Mucosa of descending colon (tissue), 3 donors: Measurements from ENCODE around the gene CD248. TPM values are rescaled to one million over a fixed set of nuclear protein-coding genes. Genes with fewer than 3 reads are reported as not detected.

ENCODE experiments used
- ATAC-seq: fragments of 200-7000 bp; cut with Tn5 transposase; one replicate; pipeline ENCODE4 v1.9.1; 2020; ENCODE audit warnings: mild to moderate bottlenecking, moderate library complexity
- DNase-seq, 3 donors: peaks; one replicate each; pipeline ENCODE4 v3.0.0-alpha.2; 2020
- H3K36me3 ChIP-seq: fragments of 200-600 bp; one replicate; pipeline ENCODE4 v1.8.0; 2021; ENCODE audit warnings: low read depth, mild to moderate bottlenecking
- H3K4me1 ChIP-seq: fragments of 200-600 bp; one replicate; pipeline ENCODE4 v1.8.0; 2021; ENCODE audit warnings: low read depth, mild to moderate bottlenecking
- H3K4me3 ChIP-seq: fragments of 200-600 bp; one replicate; pipeline ENCODE4 v1.8.0; 2021; ENCODE audit warnings: mild to moderate bottlenecking
- H3K9me3 ChIP-seq: fragments of 200-600 bp; one replicate; pipeline ENCODE4 v1.8.0; 2021; ENCODE audit warnings: mild to moderate bottlenecking
- intact Hi-C, 2 donors: fragments of 100-400 bp; cut with DNase I in 1 of 2; cut with micrococcal nuclease in 1 of 2; formaldehyde crosslinking; loops; one replicate each; pipeline versions ENCODE4 v1.11.0 to v1.11.1; 2022; cut with DNase I, micrococcal nuclease
- total RNA-seq, 3 donors: library from RNA; stranded (reverse); fragmentation: NEBNext Ultra II Directional in 2 of 3; extraction: Animal tissue kit (Norgen Biotek cat#: 25700) in 2 of 3; gene quantifications; one replicate each; pipeline versions ENCODE4 v1.2.1 to v1.2.4, GENCODE V29; 2021 to 2023
- TF ChIP-seq, protein P1 (sequence below): fragments of 200-600 bp; IDR thresholded peaks from one replicate; pipeline ENCODE4 v1.8.0; 2022; ENCODE audit warnings: antibody characterized with exemption, mild to moderate bottlenecking
- donor health status: DM: no; HTN: no; CAD: no; lungs with moderate emphysema.
- donor health status: DM: no; HTN: no; CAD: no.
- donor health status: DM: no; HTN: yes; CAD: no.

CD248 gene
- total RNA-seq, 3 donors from 2014 or later: 4.5 to 37.7 (median 28.5) TPM

DNA sequence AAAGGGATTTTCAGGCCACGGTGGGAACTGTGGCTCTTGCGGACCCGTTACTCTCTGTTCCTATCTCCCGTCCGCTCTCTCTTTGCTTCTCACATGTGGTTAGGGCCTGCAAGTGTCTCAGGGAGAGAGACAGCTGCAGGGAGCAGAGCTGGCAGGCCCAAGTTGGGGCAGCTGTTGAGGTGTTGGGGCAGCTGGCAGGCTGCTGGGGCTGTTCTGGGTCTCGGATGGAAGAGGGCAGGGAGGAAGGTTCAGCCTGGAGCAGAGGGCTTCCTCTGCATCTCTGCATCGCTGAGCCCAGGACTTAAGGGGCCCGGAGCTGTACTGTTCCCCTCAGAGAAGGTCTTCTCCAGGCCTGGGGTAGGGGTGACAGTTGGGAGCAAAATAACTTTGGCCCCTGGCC is 41.4 kb downstream of the CD248 start:
- Histone ChIP-seq H3K4me3 (no peak overlapping the region), H3K9me3 (no peaks in the 10 kb centered on the region), H3K4me1 (peaks cover 4% of the 10 kb centered on the region), H3K36me3 (no peaks in the 10 kb centered on the region)
- no peak for DNase-seq
- TF ChIP-seq, protein P1, sequence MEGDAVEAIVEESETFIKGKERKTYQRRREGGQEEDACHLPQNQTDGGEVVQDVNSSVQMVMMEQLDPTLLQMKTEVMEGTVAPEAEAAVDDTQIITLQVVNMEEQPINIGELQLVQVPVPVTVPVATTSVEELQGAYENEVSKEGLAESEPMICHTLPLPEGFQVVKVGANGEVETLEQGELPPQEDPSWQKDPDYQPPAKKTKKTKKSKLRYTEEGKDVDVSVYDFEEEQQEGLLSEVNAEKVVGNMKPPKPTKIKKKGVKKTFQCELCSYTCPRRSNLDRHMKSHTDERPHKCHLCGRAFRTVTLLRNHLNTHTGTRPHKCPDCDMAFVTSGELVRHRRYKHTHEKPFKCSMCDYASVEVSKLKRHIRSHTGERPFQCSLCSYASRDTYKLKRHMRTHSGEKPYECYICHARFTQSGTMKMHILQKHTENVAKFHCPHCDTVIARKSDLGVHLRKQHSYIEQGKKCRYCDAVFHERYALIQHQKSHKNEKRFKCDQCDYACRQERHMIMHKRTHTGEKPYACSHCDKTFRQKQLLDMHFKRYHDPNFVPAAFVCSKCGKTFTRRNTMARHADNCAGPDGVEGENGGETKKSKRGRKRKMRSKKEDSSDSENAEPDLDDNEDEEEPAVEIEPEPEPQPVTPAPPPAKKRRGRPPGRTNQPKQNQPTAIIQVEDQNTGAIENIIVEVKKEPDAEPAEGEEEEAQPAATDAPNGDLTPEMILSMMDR: no peak
- intact Hi-C loops: no loop called here
- ATAC-seq: no peak

DNA sequence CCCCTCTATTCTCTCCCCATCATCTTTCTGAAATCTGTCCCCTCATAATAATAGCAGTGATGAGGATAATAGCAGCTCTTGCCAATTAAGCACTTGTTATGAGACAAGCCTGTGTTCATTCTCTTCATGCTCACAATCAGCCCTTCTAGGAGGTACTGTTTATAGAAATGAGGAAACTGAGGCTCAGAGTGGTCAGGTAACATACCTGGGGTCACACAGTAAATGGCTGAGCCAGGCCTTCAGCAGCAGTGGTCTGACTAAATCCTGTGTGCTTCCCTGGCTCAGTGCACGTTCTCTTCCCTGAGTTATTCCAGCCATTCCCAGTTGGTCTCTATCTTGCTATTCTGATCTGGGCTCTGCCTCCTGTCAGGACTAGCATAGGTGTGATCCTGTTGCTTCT is 42.6 kb downstream of the CD248 start:
- Histone ChIP-seq H3K36me3 (no peaks in the 10 kb centered on the region), H3K4me3 (no peak overlapping the region), H3K9me3 (no peaks in the 10 kb centered on the region), H3K4me1 (peaks cover 12% of the 10 kb centered on the region)
- DNase-seq: no peak
- intact Hi-C loops: no loop called here
- ATAC-seq: no peak
- TF ChIP-seq, protein P1: no peak

DNA sequence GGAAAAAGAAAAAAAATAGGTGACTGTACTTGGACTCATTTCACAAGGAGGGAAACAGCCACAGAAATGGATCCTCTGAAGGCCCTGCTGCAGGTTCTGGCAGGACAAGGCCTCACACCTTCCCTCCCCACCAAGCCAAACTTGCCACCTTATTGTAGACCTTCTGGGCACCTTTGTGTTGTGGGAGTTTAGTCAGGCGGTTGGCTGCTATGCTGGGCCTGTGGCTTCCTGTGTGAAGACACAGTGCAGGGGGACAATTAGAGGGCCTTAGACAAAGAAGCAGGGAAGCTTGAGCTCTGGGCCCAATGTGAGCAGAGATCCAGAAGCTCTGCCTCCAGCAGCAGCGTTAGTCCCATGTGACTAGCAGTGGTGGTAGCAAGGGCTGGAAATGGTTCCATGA is 44.2 kb downstream of the CD248 start:
- ATAC-seq (no peak), DNase-seq (no peak)
- intact Hi-C loops: no loop called here
- H3K36me3 ChIP-seq: peaks cover 3% of the 10 kb centered on the region
- peaks cover 10% of the 10 kb centered on the region for H3K4me1 ChIP-seq
- TF ChIP-seq, protein P1: no peak
- no peaks in the 10 kb centered on the region for H3K9me3 ChIP-seq
- no peak overlapping the region for H3K4me3 ChIP-seq

DNA sequence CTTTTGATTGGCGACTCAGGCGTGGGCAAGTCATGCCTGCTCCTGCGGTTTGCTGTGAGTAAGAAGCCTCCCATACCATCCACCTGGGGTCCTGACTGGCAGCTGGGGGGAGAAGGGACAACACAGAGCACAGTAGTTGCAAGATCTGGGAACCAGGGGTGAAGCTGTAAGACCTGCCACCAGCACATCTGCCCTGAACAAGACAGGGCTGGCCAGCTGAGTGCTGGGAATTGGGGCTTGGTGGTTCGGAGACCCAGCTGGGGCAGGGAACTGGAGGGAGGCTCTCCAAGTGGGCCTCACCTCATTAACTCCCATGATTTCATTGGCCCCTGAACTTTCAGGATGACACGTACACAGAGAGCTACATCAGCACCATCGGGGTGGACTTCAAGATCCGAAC is 45.0 kb downstream of the CD248 start:
- intact Hi-C loops: no loop called here
- peaks cover 12% of the 10 kb centered on the region for H3K4me1 ChIP-seq
- no peaks in the 10 kb centered on the region for H3K9me3 ChIP-seq
- no peak overlapping the region for H3K4me3 ChIP-seq
- peaks cover 3% of the 10 kb centered on the region for H3K36me3 ChIP-seq
- TF ChIP-seq, protein P1: no peak
- no peak for ATAC-seq
- DNase-seq: no peak

DNA sequence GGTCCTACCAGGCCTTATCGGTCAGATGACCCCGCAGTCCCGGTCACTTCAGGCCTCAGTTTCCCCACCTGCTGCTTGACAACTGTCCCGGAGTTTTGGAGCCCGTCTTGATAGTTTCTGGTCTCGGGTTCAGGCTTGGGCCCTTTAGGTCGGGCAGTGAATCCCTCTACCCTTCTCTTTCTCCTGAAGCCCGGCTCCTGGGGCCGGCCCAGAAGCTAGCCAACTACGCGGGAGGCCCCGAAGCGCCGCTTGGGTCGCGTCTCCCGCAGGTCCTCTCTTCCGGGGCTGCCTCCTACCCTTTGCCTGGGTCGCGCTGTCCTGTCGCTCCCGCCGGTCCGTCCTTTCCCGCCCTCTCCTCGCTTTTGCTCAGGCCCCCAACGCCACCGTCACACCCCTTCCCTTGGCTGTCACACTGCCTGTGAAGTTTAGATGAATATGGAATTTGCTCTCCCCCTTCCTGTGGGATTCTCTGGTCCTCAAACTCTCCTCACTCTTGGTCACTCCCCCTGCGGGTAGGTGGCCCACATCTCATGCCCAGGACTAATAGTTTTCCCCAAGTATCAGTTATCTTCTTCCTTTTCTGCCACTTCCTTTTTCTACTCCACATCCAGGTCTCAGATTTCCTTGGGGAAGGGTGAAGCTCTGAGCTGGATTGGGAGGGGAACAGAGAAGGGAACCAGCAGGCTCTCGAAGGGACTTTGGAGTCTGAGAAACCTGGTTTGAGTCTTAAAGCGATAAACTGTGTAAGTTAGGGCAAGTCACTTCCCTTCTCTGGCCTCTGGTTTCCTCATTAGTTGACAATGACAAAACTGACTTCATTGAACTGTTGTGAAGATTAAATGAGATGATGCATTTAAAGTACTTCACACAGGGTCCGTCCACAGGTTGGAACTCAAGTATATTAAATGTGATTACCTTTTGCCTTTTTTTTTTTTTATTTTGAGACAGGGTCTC is 47.6 kb downstream of the CD248 start:
- Histone ChIP-seq H3K4me1 (peaks cover 16% of the 10 kb centered on the region), H3K36me3 (peaks cover 3% of the 10 kb centered on the region), H3K4me3 (peak overlapping the region; percentile 88), H3K9me3 (no peaks in the 10 kb centered on the region)
- intact Hi-C loops: no loop called here
- TF ChIP-seq, protein P1: no peak
- ATAC-seq: no peak
- DNase-seq: peak in 2 of 3 donors; percentile 59 to 70
